ENCODE data around the gene RTN4. TPM values are rescaled to one million over a fixed set of nuclear protein-coding genes. Genes with fewer than 3 reads are reported as not detected.

Gene RTN4
- total RNA-seq, 4 donors from 2014 or later = 183 to 259 (median 244) TPM

DNA sequence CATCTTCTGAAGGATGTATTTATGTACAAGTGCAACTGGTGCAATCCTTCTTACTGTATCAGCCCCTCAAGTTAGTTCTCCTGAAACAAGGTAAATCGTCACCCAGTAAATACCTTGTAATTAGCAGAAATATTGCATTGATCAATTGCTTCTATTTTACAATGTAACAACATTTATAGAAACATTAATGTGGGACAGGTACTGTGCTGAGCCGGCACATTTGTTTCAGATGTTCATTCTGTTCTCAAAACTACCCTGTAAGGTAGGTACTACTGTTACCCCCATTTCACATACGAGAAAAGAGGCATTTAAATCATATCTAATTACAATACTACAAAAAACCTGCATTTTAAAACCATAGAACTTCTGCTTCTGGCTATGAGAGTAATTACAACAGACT is 19.5 kb downstream of the RTN4 start:
- in situ Hi-C loops (cut with MboI; ENCODE audit: low sequenced_read_pairs in 4 of 4) = loop anchor here in 2 of 4 donors (10.0 to 25.0 kb wide), 5 partner anchors 134 to 918 kb away; partner anchors contain the start of genes ACYP2 (in 1 of the 2), CCDC88A (in 1 of the 2) and EML6 (in 1 of the 2)
- Histone ChIP-seq H3K4me1 (peaks cover 12 to 18% of the 10 kb centered on the region in 2 donors), H3K4me3 (no peak overlapping the region), H3K36me3 (no peaks in the 10 kb centered on the region), H3K27ac (no peak overlapping the region), H3K9me3 (no peaks in the 10 kb centered on the region), H3K27me3 (no peaks in the 10 kb centered on the region)
- DNase-seq (no peak), ATAC-seq (no peak)
- TF ChIP-seq POLR2A (IDR thresholded peaks at IDR 0.05) (no peak), CTCF (IDR thresholded peaks at IDR 0.05 in 4 of 5, conservative IDR thresholded peaks at IDR 0.05 in 1 of 5) (no peak)
- intact Hi-C loops (cut with DNase I; ENCODE audit: low total_unique reads) = no loop called here

DNA sequence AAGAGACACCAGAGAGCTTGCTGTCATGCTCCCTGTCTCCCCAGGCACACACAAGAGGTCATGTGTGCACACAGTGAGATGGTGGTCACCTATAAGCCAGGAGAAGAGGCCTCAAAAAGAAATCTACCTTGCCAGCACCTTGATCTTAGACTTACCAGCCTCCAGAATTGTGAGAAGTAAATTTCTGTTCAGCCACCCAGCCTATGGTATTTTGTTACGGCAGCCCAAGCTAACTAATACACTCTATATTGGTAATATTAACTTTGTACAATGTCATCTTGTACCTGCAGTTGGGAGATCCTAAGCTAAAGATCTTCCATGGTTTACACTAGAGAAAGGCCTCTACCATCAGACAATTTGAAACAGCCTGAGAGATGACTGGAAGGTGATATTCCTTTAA is 21.2 kb downstream of the RTN4 start:
- no peaks in the 10 kb centered on the region for H3K27me3 ChIP-seq
- H3K4me1 ChIP-seq = peaks cover 18 to 19% of the 10 kb centered on the region in 2 donors
- in situ Hi-C loops (cut with MboI; ENCODE audit: low sequenced_read_pairs in 4 of 4) (loop anchor here in 1 of 4 donors (25.0 kb wide), 3 partner anchors 317 to 917 kb away; partner anchors contain the start of genes ACYP2, CCDC88A and EML6), intact Hi-C loops (cut with DNase I; ENCODE audit: low total_unique reads) (no loop called here)
- no peak for TF ChIP-seq POLR2A (IDR thresholded peaks at IDR 0.05)
- TF ChIP-seq CTCF (IDR thresholded peaks at IDR 0.05 in 4 of 5, conservative IDR thresholded peaks at IDR 0.05 in 1 of 5) = no peak
- no peak overlapping the region for H3K4me3 ChIP-seq
- H3K9me3 ChIP-seq = no peaks in the 10 kb centered on the region
- DNase-seq (no peak), ATAC-seq (no peak)
- H3K36me3 ChIP-seq = no peaks in the 10 kb centered on the region
- no peak overlapping the region for H3K27ac ChIP-seq

DNA sequence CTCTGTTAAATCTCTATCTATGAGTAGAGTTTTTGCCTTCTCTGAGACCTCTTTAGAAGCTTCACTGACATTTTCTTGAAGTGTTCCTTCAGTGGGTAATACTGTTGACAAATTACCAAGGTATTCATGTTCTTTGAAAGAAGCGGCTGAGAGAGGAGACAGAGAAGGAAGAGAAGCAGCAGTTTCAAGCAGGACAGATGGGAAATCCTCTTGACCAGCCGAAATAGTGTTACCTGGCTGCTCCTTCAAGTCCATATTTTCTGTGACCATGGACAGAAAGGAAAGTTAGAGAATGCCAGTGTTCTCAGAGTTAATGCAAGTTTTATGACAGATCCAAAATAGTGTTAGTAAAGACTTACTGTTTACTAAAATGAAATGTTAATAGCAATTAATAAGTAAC is 23.0 kb downstream of the RTN4 start:
- H3K9me3 ChIP-seq = no peaks in the 10 kb centered on the region
- in situ Hi-C loops (cut with MboI; ENCODE audit: low sequenced_read_pairs in 4 of 4) (loop anchor here in 1 of 4 donors (25.0 kb wide), 3 partner anchors 315 to 915 kb away; partner anchors contain the start of genes ACYP2, CCDC88A and EML6), intact Hi-C loops (cut with DNase I; ENCODE audit: low total_unique reads) (no loop called here)
- no peak for DNase-seq
- H3K27me3 ChIP-seq = no peaks in the 10 kb centered on the region
- TF ChIP-seq POLR2A (IDR thresholded peaks at IDR 0.05) = no peak
- no peak for TF ChIP-seq CTCF (IDR thresholded peaks at IDR 0.05 in 4 of 5, conservative IDR thresholded peaks at IDR 0.05 in 1 of 5)
- H3K4me3 ChIP-seq = no peak overlapping the region
- no peaks in the 10 kb centered on the region for H3K36me3 ChIP-seq
- no peak for ATAC-seq
- H3K4me1 ChIP-seq = peaks cover 17 to 18% of the 10 kb centered on the region in 2 donors
- H3K27ac ChIP-seq = no peak overlapping the region

- Histone ChIP-seq H3K36me3 (no peaks in the 10 kb centered on the region), H3K4me3 (no peak overlapping the region), H3K4me1 (peaks cover 15 to 18% of the 10 kb centered on the region in 2 donors), H3K9me3 (no peaks in the 10 kb centered on the region), H3K27me3 (no peaks in the 10 kb centered on the region), H3K27ac (no peak overlapping the region)
- in situ Hi-C loops (cut with MboI; ENCODE audit: low sequenced_read_pairs in 4 of 4) (loop anchor here in 1 of 4 donors (25.0 kb wide), 3 partner anchors 314 to 914 kb away; partner anchors contain the start of genes ACYP2, CCDC88A and EML6), intact Hi-C loops (cut with DNase I; ENCODE audit: low total_unique reads) (no loop called here)
- ATAC-seq (peak in 1 of 2 donors; percentile 65), DNase-seq (no peak)
- no peak for TF ChIP-seq CTCF (IDR thresholded peaks at IDR 0.05 in 4 of 5, conservative IDR thresholded peaks at IDR 0.05 in 1 of 5)
- no peak for TF ChIP-seq POLR2A (IDR thresholded peaks at IDR 0.05)
Measured at GRCh38 chr2:55026202-55026601, 24.0 kb downstream of the RTN4 start.

All from gastrocnemius medialis (tissue), 4 donors.